ENCODE measurements around the gene SEMA7A.

DNA sequence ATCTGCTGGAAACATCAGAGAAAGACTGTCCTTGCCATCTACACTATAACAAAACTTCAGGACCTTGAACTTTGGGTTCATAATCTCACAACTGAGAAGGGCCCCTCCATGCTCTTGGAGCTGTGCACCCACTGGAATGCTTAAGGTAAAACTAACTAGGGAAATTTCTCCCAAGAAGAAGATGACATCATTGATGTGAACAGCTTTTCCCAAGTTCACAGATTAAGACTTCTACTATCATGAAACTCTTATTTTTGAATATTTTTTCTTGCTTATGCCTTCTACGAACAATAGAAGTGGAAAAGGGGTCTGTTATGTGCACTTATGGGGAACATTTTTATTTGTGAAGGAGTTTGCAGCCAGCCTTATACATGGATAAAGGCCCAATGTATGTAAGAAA is 71.3 kb downstream of the SEMA7A start:
- TF ChIP-seq, protein P1, sequence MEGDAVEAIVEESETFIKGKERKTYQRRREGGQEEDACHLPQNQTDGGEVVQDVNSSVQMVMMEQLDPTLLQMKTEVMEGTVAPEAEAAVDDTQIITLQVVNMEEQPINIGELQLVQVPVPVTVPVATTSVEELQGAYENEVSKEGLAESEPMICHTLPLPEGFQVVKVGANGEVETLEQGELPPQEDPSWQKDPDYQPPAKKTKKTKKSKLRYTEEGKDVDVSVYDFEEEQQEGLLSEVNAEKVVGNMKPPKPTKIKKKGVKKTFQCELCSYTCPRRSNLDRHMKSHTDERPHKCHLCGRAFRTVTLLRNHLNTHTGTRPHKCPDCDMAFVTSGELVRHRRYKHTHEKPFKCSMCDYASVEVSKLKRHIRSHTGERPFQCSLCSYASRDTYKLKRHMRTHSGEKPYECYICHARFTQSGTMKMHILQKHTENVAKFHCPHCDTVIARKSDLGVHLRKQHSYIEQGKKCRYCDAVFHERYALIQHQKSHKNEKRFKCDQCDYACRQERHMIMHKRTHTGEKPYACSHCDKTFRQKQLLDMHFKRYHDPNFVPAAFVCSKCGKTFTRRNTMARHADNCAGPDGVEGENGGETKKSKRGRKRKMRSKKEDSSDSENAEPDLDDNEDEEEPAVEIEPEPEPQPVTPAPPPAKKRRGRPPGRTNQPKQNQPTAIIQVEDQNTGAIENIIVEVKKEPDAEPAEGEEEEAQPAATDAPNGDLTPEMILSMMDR (conservative IDR thresholded peaks at IDR 0.05; ENCODE audit: low read depth, low read length): no peak
- TF ChIP-seq EZH2 (IDR thresholded peaks at IDR 0.05; ENCODE audit: low read length, unreplicated experiment): no peak
